ENCODE results near the gene GATM.

The GATM gene

GRCh38 chr15:45378149-45378912 is at the start of gene GATM:
TSS of gene GATM (minus strand) at chr15:45378544. CDS start at chr15:45378453, 91 bp downstream.
- DNase-seq = peak; percentile 79
- H3K27me3 Mint-ChIP-seq (ENCODE audit: low read depth, poor library complexity) = peaks cover 89% of the 10 kb centered on the region
- H3K4me1 Mint-ChIP-seq = peaks cover 27% of the 10 kb centered on the region
- peak; percentile 44 for TF ChIP-seq CTCF (IDR thresholded peaks at IDR 0.05)
- no peaks in the 10 kb centered on the region for H3K36me3 Mint-ChIP-seq (ENCODE audit: low read depth)
- H3K4me3 Mint-ChIP-seq = peak within 1 kb of the TSS; percentile 85
- H3K9me3 Mint-ChIP-seq = peaks cover 4% of the 10 kb centered on the region
- no peak within 1 kb of the TSS for H3K27ac Mint-ChIP-seq

GRCh38 chr15:45427085-45427484 is 48.7 kb upstream of the GATM start:
- Mint-ChIP-seq H3K4me3 (no peak overlapping the region), H3K36me3 (ENCODE audit: low read depth) (no peaks in the 10 kb centered on the region), H3K27me3 (ENCODE audit: low read depth, poor library complexity) (peaks cover 38% of the 10 kb centered on the region), H3K9me3 (no peaks in the 10 kb centered on the region), H3K27ac (no peak overlapping the region), H3K4me1 (no peaks in the 10 kb centered on the region)
- no peak for DNase-seq
- TF ChIP-seq CTCF (IDR thresholded peaks at IDR 0.05) = no peak

- peaks cover 10% of the 10 kb centered on the region for H3K36me3 Mint-ChIP-seq (ENCODE audit: low read depth)
- no peak for TF ChIP-seq CTCF (IDR thresholded peaks at IDR 0.05)
- H3K27ac Mint-ChIP-seq = no peak overlapping the region
- no peak for DNase-seq
- no peaks in the 10 kb centered on the region for H3K9me3 Mint-ChIP-seq
- H3K4me1 Mint-ChIP-seq = no peaks in the 10 kb centered on the region
- peaks cover 20% of the 10 kb centered on the region for H3K27me3 Mint-ChIP-seq (ENCODE audit: low read depth, poor library complexity)
- no peak overlapping the region for H3K4me3 Mint-ChIP-seq
Measured at GRCh38 chr15:45425135-45425534, 46.8 kb upstream of the GATM start.

- H3K27me3 Mint-ChIP-seq (ENCODE audit: low read depth, poor library complexity) = peaks cover 13% of the 10 kb centered on the region
- H3K4me3 Mint-ChIP-seq = no peak overlapping the region
- no peak overlapping the region for H3K27ac Mint-ChIP-seq
- no peaks in the 10 kb centered on the region for H3K4me1 Mint-ChIP-seq
- TF ChIP-seq CTCF (IDR thresholded peaks at IDR 0.05) = no peak
- no peaks in the 10 kb centered on the region for H3K9me3 Mint-ChIP-seq
- H3K36me3 Mint-ChIP-seq (ENCODE audit: low read depth) = peaks cover 13% of the 10 kb centered on the region
- no peak for DNase-seq
Measured at GRCh38 chr15:45424429-45424828, 46.1 kb upstream of the GATM start.

- H3K9me3 Mint-ChIP-seq = no peaks in the 10 kb centered on the region
Measured at GRCh38 chr15:45417303-45417950, 39.1 kb upstream of the GATM start.

More at GRCh38 chr15:45417303-45417950, 39.1 kb upstream of the GATM start:
- DNase-seq = no peak
- Mint-ChIP-seq H3K36me3 (ENCODE audit: low read depth) (peaks cover 62% of the 10 kb centered on the region), H3K4me3 (no peak overlapping the region), H3K27ac (no peak overlapping the region), H3K4me1 (no peaks in the 10 kb centered on the region), H3K27me3 (ENCODE audit: low read depth, poor library complexity) (no peaks in the 10 kb centered on the region)
- no peak for TF ChIP-seq CTCF (IDR thresholded peaks at IDR 0.05)

All from nephron progenitor cell (in vitro differentiated cells).